Activated T-cell treated with anti-CD3 and anti-CD28 coated beads, Interleukin-2, amount 50 U/mL, for 24 hours (primary cell): ENCODE results near the gene S100A1.
"Not testable (repeated sequence)": the region's sequence is repeated elsewhere in the genome, so short reads cannot be mapped to it uniquely, and the experiment has no call there.

ENCODE experiments used
- DNase-seq: peaks from one replicate; pipeline ENCODE4 v3.0.0-alpha.2; 2020
- H3K27ac Mint-ChIP-seq: 2 replicates; pipeline ENCODE4 v1.8.0; 2020; ENCODE audit warnings: mild to moderate bottlenecking, mixed read lengths
- H3K27me3 Mint-ChIP-seq: 2 replicates; pipeline ENCODE4 v1.8.0; 2020; ENCODE audit warnings: mixed read lengths
- H3K36me3 Mint-ChIP-seq: 2 replicates; pipeline ENCODE4 v1.8.0; 2020; ENCODE audit warnings: low read depth, mixed read lengths
- H3K4me1 Mint-ChIP-seq: 2 replicates; pipeline ENCODE4 v1.8.0; 2020; ENCODE audit warnings: low read depth, mixed read lengths
- H3K4me3 Mint-ChIP-seq: 2 replicates; pipeline ENCODE4 v1.8.0; 2020; ENCODE audit warnings: mild to moderate bottlenecking, moderate library complexity, mixed read lengths
- H3K9me3 Mint-ChIP-seq: 2 replicates; pipeline ENCODE4 v1.8.0; 2020; ENCODE audit warnings: mixed read lengths

S100A1 gene

GRCh38 chr1:153648000-153648643, 19.9 kb downstream of the S100A1 start:
- no peaks in the 10 kb centered on the region for H3K27me3 Mint-ChIP-seq
- peak; percentile 31 for DNase-seq
- H3K36me3 Mint-ChIP-seq: peaks cover 56% of the 10 kb centered on the region
- H3K4me3 Mint-ChIP-seq: no peak overlapping the region
- peaks cover 55% of the 10 kb centered on the region for H3K4me1 Mint-ChIP-seq
- no peaks in the 10 kb centered on the region for H3K9me3 Mint-ChIP-seq
- H3K27ac Mint-ChIP-seq: peak overlapping the region; percentile 82

DNA sequence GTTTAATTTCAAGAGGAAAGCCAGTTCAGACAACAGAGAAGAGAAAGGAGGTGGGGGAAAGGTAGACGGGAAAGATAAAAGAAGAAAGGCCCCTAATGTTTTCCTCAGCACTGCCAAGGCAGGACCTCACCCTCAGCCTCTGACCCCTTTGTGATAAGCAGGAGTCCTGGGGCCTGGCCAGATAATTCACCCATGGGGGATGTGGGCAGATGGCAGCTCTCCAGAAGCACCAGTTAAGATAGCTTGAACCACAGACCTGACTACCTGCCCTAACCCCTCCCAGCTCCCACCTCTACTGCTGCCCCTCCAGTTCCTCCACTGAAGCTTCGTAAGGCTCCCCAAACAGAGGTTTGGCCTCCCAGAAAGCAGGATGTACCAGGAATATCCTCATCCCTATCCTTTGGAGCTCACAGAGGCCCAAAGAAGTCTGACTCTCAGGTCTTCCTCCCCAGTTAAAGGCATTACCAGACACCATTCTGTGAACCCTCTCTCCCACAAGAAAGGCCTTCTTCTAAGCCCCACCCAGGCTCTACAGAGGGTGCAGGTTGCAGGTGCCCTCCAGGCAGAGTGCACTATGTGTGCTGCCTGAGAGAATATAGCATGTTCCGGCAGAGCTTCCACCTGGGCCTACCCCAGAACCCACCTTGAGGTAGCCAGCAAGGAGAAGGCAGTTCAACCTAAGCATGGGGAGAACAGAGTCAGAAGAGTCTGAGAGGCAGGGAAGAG, 21.1 kb downstream of the S100A1 start:
- H3K27ac Mint-ChIP-seq: peak overlapping the region; percentile 85
- no peaks in the 10 kb centered on the region for H3K9me3 Mint-ChIP-seq
- peaks cover 44% of the 10 kb centered on the region for H3K36me3 Mint-ChIP-seq
- no peak overlapping the region for H3K4me3 Mint-ChIP-seq
- no peaks in the 10 kb centered on the region for H3K27me3 Mint-ChIP-seq
- peaks cover 45% of the 10 kb centered on the region for H3K4me1 Mint-ChIP-seq
- peak; percentile 43 for DNase-seq

GRCh38 chr1:153649863-153650235, 21.6 kb downstream of the S100A1 start:
- no peaks in the 10 kb centered on the region for H3K9me3 Mint-ChIP-seq
- H3K4me1 Mint-ChIP-seq: peaks cover 42% of the 10 kb centered on the region
- H3K4me3 Mint-ChIP-seq: no peak overlapping the region
- no peak for DNase-seq
- H3K27ac Mint-ChIP-seq: peak overlapping the region; percentile 85
- no peaks in the 10 kb centered on the region for H3K27me3 Mint-ChIP-seq
- H3K36me3 Mint-ChIP-seq: peaks cover 39% of the 10 kb centered on the region

- DNase-seq: no peak
- Mint-ChIP-seq H3K36me3 (peaks cover 20% of the 10 kb centered on the region), H3K4me1 (peaks cover 28% of the 10 kb centered on the region), H3K4me3 (no peak overlapping the region), H3K9me3 (no peaks in the 10 kb centered on the region), H3K27ac (no peak overlapping the region), H3K27me3 (no peaks in the 10 kb centered on the region)
These were observed 23.5 kb downstream of the S100A1 start for GRCh38 chr1:153651771-153652170.

- H3K36me3 Mint-ChIP-seq: peaks cover 8% of the 10 kb centered on the region
- no peak overlapping the region for H3K27ac Mint-ChIP-seq
- no peaks in the 10 kb centered on the region for H3K9me3 Mint-ChIP-seq
- no peak overlapping the region for H3K4me3 Mint-ChIP-seq
- DNase-seq: no peak
- H3K4me1 Mint-ChIP-seq: peaks cover 21% of the 10 kb centered on the region
- H3K27me3 Mint-ChIP-seq: no peaks in the 10 kb centered on the region
These were observed 24.7 kb downstream of the S100A1 start for GRCh38 chr1:153652805-153653500.

DNA sequence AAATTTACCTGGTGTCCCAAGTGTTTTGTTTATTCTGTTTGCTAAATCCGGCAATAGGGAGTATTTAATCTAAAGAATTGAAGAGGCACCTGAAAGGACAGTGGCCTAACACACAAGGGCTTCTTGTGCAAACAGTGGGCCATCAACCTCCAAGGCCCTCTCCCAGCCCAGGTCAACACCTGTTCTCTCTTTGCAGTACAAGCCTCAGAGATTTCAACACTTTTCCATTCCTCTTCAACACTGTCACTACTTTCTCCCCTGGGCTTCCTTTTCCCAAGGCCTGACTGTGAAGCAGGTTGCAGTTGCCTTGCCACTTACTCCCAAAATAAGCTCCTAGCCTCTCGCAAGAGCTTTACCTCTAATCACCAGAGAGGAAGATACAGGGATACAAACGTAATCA, 27.1 kb downstream of the S100A1 start:
- Mint-ChIP-seq H3K4me1 (peaks cover 13% of the 10 kb centered on the region), H3K36me3 (peaks cover 14% of the 10 kb centered on the region), H3K9me3 (no peaks in the 10 kb centered on the region), H3K27ac (no peak overlapping the region), H3K27me3 (no peaks in the 10 kb centered on the region), H3K4me3 (no peak overlapping the region)
- DNase-seq: no peak

DNA sequence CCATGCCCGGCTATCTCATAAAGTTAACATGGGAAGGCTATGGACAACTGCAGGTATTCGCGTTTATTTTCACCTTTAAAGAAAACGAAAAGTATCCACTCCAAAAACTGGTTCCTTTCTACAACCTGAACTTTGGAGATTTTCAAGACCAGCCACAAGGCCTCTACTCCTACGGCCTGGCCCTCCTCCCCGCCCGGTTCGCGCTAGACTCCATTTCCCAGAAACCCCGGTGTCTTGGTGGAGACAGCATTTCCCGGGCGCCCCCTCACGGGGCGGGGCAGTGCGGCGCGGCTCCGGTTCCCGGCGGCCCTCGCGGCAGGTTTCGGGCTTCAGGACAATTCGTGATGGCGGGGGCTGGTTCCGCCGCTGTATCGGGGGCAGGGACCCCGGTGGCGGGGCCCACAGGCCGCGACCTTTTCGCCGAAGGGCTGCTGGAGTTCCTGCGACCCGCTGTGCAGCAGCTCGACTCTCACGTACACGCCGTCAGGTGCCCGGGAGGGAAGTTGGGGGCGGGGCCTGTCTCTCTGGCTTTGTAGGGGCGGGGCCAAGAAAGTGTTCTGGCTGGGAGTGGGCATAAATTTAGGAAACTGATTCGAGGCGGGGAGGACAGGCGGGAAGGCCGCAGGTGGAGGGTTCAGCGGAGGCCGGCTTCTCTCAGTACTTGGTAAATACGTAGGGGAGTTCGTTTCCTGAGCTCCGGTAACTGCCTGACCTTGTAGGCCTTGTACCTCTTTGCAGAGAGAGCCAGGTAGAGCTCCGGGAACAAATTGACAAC, 30.4 kb downstream of the S100A1 start, which contains the start of gene SNAPIN:
TSS of gene SNAPIN (plus strand) at position 304 of the 775 bp plus-strand sequence. CDS start at position 345, 41 bp downstream.
- H3K9me3 Mint-ChIP-seq: no peaks in the 10 kb centered on the region

DNA sequence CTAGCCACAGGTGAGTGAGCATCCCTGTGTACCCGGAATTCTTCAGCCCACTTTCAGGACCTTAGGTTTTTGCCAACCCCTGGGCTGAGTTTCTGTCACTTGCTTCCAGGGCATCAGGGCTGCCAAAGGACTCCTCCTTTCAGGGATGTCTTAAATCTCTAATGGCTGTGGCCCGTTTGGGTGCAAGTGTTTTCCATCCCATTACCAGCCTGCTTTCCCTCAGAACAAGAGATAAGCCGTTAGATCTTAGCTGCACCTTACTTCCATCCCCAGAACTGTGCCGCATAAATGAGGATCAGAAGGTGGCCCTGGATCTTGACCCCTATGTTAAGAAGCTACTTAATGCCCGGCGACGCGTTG, 30.9 kb downstream of the S100A1 start:
- Mint-ChIP-seq H3K9me3 (no peaks in the 10 kb centered on the region), H3K27me3 (no peaks in the 10 kb centered on the region), H3K27ac (peak overlapping the region; percentile 97), H3K4me3 (peak overlapping the region; percentile 97), H3K36me3 (peaks cover 14% of the 10 kb centered on the region), H3K4me1 (peaks cover 14% of the 10 kb centered on the region)
- no peak for DNase-seq

More for the DNA sequence above, 30.4 kb downstream of the S100A1 start, which contains the start of gene SNAPIN:
- H3K36me3 Mint-ChIP-seq: peaks cover 14% of the 10 kb centered on the region
- peak within 1 kb of the TSS; percentile 97 for H3K4me3 Mint-ChIP-seq
- peak; percentile 95 for DNase-seq
- peaks cover 14% of the 10 kb centered on the region for H3K4me1 Mint-ChIP-seq
- peak within 1 kb of the TSS; percentile 97 for H3K27ac Mint-ChIP-seq
- H3K27me3 Mint-ChIP-seq: no peaks in the 10 kb centered on the region

GRCh38 chr1:153659656-153660055, 31.4 kb downstream of the S100A1 start:
- H3K36me3 Mint-ChIP-seq: peaks cover 14% of the 10 kb centered on the region

GRCh38 chr1:153661111-153661708, 33.0 kb downstream of the S100A1 start:
- Mint-ChIP-seq H3K9me3 (no peaks in the 10 kb centered on the region), H3K36me3 (peaks cover 14% of the 10 kb centered on the region), H3K27me3 (no peaks in the 10 kb centered on the region), H3K4me3 (no peak overlapping the region), H3K4me1 (peaks cover 18% of the 10 kb centered on the region), H3K27ac (peak overlapping the region; percentile 68)
- DNase-seq: no peak

More at GRCh38 chr1:153659656-153660055, 31.4 kb downstream of the S100A1 start:
- H3K4me1 Mint-ChIP-seq: peaks cover 14% of the 10 kb centered on the region
- no peaks in the 10 kb centered on the region for H3K27me3 Mint-ChIP-seq
- H3K9me3 Mint-ChIP-seq: no peaks in the 10 kb centered on the region
- H3K27ac Mint-ChIP-seq: peak overlapping the region; percentile 97
- DNase-seq: no peak
- H3K4me3 Mint-ChIP-seq: peak overlapping the region; percentile 97

- no peaks in the 10 kb centered on the region for H3K9me3 Mint-ChIP-seq
- no peak overlapping the region for H3K4me3 Mint-ChIP-seq
- peaks cover 14% of the 10 kb centered on the region for H3K36me3 Mint-ChIP-seq
- H3K27ac Mint-ChIP-seq: peak overlapping the region; percentile 68
- H3K4me1 Mint-ChIP-seq: peaks cover 20% of the 10 kb centered on the region
- DNase-seq: no peak
- H3K27me3 Mint-ChIP-seq: no peaks in the 10 kb centered on the region
These were observed 34.0 kb downstream of the S100A1 start for GRCh38 chr1:153662269-153662668.

GRCh38 chr1:153663211-153663610, 35.0 kb downstream of the S100A1 start:
- Mint-ChIP-seq H3K4me3 (no peak overlapping the region), H3K27me3 (no peaks in the 10 kb centered on the region), H3K27ac (peak overlapping the region; percentile 64), H3K4me1 (peaks cover 26% of the 10 kb centered on the region), H3K9me3 (no peaks in the 10 kb centered on the region), H3K36me3 (peaks cover 14% of the 10 kb centered on the region)
- no peak for DNase-seq

DNA sequence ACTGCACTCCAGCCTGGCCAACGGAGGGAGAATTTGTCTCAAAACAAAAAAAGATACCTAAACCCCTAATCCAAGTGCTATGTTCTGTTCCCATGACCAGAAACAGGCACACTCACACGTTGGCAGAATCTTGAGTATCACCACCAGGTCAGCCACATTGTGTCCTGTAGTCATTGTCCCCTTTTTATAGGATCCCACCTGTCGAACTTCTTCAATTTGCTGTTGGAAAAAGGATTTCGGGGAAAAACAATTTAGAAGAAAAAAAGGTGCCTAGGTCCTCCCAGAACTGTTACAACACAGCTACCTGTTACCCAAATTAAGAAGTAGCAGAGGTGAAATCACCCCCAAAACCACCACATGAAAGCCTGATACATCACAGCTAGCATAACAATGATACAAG, 39.2 kb downstream of the S100A1 start:
- no peaks in the 10 kb centered on the region for H3K27me3 Mint-ChIP-seq
- H3K36me3 Mint-ChIP-seq: no peaks in the 10 kb centered on the region
- DNase-seq: peak; percentile 20
- H3K9me3 Mint-ChIP-seq: no peaks in the 10 kb centered on the region
- H3K4me3 Mint-ChIP-seq: no peak overlapping the region
- no peak overlapping the region for H3K27ac Mint-ChIP-seq
- peaks cover 38% of the 10 kb centered on the region for H3K4me1 Mint-ChIP-seq

GRCh38 chr1:153668672-153669071, 40.4 kb downstream of the S100A1 start:
- DNase-seq: peak; percentile 16
- H3K36me3 Mint-ChIP-seq, H3K27ac Mint-ChIP-seq: not testable (repeated sequence)

More at GRCh38 chr1:153668672-153669071, 40.4 kb downstream of the S100A1 start:
- H3K9me3 Mint-ChIP-seq, H3K4me3 Mint-ChIP-seq, H3K27me3 Mint-ChIP-seq: not testable (repeated sequence)
- H3K4me1 Mint-ChIP-seq: peaks cover 40% of the 10 kb centered on the region
